ENCODE measurements around the gene MAP3K9.

MAP3K9 gene

DNA sequence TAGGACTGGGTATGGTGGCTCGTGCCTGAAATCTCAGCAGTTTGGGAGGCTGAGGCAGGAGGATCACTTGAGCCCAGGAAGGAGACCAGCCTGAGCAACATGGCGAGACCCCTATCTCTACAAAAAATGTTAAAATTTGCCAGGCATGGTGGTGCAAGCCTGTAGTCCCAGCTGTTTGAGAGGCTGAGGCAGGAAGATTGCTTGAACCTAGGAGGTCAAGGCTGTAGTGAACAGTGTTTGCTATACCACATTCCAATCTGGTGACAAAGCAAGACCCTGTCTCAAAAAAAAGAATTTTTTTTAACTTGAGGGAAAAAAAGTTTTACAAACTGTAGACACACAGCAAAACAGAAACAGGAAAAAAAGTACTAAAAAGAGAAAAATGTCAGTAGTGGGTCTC is 2.3 kb upstream of the MAP3K9 start:
- Histone ChIP-seq H3K4me3 (replicated peaks; ENCODE audit: insufficient read depth, low read length) (no peak overlapping the region), H3K27ac (replicated peaks) (no peak overlapping the region), H3K27me3 (ENCODE audit: insufficient read depth, poor library complexity, severe bottlenecking) (no peaks in the 10 kb centered on the region)
- DNase-seq (ENCODE audit: low read depth in 1 of 2, low spot score in 1 of 2): no peak
- TF ChIP-seq SPI1 (IDR thresholded peaks at IDR 0.05; ENCODE audit: borderline replicate concordance, low read depth) (no peak), POLR2AphosphoS5 (IDR thresholded peaks at IDR 0.05; ENCODE audit: low read depth) (no peak), GABPA (IDR thresholded peaks at IDR 0.05; ENCODE audit: low read depth) (no peak)
- TF ChIP-seq, protein P1, sequence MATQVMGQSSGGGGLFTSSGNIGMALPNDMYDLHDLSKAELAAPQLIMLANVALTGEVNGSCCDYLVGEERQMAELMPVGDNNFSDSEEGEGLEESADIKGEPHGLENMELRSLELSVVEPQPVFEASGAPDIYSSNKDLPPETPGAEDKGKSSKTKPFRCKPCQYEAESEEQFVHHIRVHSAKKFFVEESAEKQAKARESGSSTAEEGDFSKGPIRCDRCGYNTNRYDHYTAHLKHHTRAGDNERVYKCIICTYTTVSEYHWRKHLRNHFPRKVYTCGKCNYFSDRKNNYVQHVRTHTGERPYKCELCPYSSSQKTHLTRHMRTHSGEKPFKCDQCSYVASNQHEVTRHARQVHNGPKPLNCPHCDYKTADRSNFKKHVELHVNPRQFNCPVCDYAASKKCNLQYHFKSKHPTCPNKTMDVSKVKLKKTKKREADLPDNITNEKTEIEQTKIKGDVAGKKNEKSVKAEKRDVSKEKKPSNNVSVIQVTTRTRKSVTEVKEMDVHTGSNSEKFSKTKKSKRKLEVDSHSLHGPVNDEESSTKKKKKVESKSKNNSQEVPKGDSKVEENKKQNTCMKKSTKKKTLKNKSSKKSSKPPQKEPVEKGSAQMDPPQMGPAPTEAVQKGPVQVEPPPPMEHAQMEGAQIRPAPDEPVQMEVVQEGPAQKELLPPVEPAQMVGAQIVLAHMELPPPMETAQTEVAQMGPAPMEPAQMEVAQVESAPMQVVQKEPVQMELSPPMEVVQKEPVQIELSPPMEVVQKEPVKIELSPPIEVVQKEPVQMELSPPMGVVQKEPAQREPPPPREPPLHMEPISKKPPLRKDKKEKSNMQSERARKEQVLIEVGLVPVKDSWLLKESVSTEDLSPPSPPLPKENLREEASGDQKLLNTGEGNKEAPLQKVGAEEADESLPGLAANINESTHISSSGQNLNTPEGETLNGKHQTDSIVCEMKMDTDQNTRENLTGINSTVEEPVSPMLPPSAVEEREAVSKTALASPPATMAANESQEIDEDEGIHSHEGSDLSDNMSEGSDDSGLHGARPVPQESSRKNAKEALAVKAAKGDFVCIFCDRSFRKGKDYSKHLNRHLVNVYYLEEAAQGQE (IDR thresholded peaks at IDR 0.05; ENCODE audit: insufficient replicate concordance, low read depth): no peak
- TF ChIP-seq, protein P2, sequence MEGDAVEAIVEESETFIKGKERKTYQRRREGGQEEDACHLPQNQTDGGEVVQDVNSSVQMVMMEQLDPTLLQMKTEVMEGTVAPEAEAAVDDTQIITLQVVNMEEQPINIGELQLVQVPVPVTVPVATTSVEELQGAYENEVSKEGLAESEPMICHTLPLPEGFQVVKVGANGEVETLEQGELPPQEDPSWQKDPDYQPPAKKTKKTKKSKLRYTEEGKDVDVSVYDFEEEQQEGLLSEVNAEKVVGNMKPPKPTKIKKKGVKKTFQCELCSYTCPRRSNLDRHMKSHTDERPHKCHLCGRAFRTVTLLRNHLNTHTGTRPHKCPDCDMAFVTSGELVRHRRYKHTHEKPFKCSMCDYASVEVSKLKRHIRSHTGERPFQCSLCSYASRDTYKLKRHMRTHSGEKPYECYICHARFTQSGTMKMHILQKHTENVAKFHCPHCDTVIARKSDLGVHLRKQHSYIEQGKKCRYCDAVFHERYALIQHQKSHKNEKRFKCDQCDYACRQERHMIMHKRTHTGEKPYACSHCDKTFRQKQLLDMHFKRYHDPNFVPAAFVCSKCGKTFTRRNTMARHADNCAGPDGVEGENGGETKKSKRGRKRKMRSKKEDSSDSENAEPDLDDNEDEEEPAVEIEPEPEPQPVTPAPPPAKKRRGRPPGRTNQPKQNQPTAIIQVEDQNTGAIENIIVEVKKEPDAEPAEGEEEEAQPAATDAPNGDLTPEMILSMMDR (IDR thresholded peaks at IDR 0.05; ENCODE audit: insufficient read depth, low read length): no peak

DNA sequence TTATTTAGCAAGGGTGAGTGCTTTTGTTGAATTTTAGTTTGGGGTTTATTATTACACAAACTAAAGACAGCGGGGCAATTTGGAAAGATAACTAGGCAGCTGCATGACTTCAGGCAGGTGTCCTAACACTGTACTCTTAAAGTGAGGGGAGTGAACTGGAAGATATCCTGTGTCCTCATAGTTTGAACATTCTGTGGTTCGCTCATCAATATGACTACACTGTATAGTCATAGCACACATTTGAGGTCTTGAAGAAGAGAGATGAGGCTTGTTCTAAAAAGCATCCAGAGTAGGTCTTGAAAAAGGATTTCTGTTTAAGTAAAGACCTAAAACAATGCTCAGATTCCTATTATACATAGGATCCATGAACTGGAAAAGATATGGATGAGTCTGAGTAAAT is 1.7 kb upstream of the MAP3K9 start:
- DNase-seq (ENCODE audit: low read depth in 1 of 2, low spot score in 1 of 2): no peak
- no peak overlapping the region for H3K27ac ChIP-seq (replicated peaks)
- H3K27me3 ChIP-seq (ENCODE audit: insufficient read depth, poor library complexity, severe bottlenecking): no peaks in the 10 kb centered on the region
- H3K4me3 ChIP-seq (replicated peaks; ENCODE audit: insufficient read depth, low read length): no peak overlapping the region
- TF ChIP-seq, protein P1 (IDR thresholded peaks at IDR 0.05; ENCODE audit: insufficient replicate concordance, low read depth): no peak
- TF ChIP-seq GABPA (IDR thresholded peaks at IDR 0.05; ENCODE audit: low read depth) (no peak), SPI1 (IDR thresholded peaks at IDR 0.05; ENCODE audit: borderline replicate concordance, low read depth) (no peak), POLR2AphosphoS5 (IDR thresholded peaks at IDR 0.05; ENCODE audit: low read depth) (no peak)
- TF ChIP-seq, protein P2 (IDR thresholded peaks at IDR 0.05; ENCODE audit: insufficient read depth, low read length): no peak

DNA sequence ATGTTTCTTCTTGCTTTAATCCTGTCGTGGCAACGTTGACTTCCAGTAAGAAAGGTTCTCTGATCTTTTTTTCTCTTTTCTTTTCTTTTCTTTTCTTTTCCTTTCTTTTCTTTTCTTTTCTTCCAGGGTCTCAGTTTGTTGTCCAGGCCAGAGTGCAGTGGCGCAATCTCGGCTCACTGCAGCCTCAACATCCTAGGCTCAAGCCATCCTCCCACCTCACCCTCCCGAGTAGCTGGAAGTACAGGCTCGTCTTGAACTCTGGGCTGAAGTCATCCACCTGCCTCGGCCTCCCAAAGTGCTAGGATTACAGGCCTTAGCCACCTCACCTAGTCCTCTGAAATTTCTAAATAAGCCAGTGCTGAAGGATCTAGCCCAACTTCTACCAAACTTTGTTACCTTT is 1.3 kb upstream of the MAP3K9 start:
- Histone ChIP-seq H3K4me3 (replicated peaks; ENCODE audit: insufficient read depth, low read length) (no peak overlapping the region), H3K27me3 (ENCODE audit: insufficient read depth, poor library complexity, severe bottlenecking) (no peaks in the 10 kb centered on the region), H3K27ac (replicated peaks) (no peak overlapping the region)
- TF ChIP-seq SPI1 (IDR thresholded peaks at IDR 0.05; ENCODE audit: borderline replicate concordance, low read depth) (no peak), GABPA (IDR thresholded peaks at IDR 0.05; ENCODE audit: low read depth) (no peak), POLR2AphosphoS5 (IDR thresholded peaks at IDR 0.05; ENCODE audit: low read depth) (no peak)
- TF ChIP-seq, protein P1 (IDR thresholded peaks at IDR 0.05; ENCODE audit: insufficient replicate concordance, low read depth): no peak
- TF ChIP-seq, protein P2 (IDR thresholded peaks at IDR 0.05; ENCODE audit: insufficient read depth, low read length): no peak
- DNase-seq (ENCODE audit: low read depth in 1 of 2, low spot score in 1 of 2): no peak

All from HL-60 (cell line).